Measurements from ENCODE around the gene HIVEP2.

Gene HIVEP2

DNA sequence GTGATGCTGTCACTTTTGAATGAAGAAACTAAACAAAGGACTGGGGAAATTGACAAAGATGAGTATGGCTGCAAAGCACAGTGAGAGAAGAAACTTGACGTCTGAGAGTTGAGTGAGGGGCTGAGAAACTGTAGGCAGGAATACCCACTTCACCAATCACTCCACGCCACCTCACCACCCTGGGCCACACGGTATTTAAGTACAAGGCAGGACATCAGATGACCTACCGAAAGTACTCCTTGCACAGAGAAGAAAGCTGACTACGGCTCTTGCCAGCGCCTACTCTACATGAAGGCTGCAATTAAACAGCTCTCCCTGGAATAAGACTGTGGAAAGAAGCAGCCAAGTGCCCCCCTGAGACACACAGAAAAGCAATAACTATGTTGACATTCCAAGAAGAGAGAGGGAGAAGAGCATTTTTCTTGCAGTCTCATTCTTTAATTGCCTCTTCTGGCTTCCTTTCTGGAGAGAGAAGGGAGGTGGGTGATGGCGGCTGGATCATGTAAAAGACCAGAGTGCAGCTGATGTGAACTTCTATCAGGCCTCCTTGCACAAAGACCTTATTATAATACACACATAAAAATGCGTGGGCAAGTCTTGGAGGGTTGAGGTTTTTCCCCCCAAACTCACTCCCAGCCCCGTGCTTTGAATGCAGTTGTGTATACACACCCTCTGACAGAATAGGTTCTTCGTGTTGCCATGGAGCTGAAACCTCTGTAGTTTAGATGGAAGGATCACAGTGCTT is 44.6 kb downstream of the HIVEP2 start:
- TF ChIP-seq, protein P1, sequence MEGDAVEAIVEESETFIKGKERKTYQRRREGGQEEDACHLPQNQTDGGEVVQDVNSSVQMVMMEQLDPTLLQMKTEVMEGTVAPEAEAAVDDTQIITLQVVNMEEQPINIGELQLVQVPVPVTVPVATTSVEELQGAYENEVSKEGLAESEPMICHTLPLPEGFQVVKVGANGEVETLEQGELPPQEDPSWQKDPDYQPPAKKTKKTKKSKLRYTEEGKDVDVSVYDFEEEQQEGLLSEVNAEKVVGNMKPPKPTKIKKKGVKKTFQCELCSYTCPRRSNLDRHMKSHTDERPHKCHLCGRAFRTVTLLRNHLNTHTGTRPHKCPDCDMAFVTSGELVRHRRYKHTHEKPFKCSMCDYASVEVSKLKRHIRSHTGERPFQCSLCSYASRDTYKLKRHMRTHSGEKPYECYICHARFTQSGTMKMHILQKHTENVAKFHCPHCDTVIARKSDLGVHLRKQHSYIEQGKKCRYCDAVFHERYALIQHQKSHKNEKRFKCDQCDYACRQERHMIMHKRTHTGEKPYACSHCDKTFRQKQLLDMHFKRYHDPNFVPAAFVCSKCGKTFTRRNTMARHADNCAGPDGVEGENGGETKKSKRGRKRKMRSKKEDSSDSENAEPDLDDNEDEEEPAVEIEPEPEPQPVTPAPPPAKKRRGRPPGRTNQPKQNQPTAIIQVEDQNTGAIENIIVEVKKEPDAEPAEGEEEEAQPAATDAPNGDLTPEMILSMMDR (IDR thresholded peaks at IDR 0.05), result no peak
- no peak overlapping the region for H3K9ac ChIP-seq
- H3K79me2 ChIP-seq, result peaks cover 16% of the 10 kb centered on the region
- H3K4me3 ChIP-seq (ENCODE audit: low read depth, low read length), result no peak overlapping the region
- no peaks in the 10 kb centered on the region for H3K27me3 ChIP-seq (ENCODE audit: control insufficient read depth, insufficient read depth, low read length)
- no peaks in the 10 kb centered on the region for H3K4me1 ChIP-seq
- no peaks in the 10 kb centered on the region for H3K9me3 ChIP-seq (ENCODE audit: control insufficient read depth, low read length)
- no peak overlapping the region for H3K27ac ChIP-seq
- no peak overlapping the region for H3K4me2 ChIP-seq (ENCODE audit: low read length)
- H2AFZ ChIP-seq, result no peak overlapping the region
- no peaks in the 10 kb centered on the region for H3K36me3 ChIP-seq (ENCODE audit: control insufficient read depth, insufficient read depth, low read length)

DNA sequence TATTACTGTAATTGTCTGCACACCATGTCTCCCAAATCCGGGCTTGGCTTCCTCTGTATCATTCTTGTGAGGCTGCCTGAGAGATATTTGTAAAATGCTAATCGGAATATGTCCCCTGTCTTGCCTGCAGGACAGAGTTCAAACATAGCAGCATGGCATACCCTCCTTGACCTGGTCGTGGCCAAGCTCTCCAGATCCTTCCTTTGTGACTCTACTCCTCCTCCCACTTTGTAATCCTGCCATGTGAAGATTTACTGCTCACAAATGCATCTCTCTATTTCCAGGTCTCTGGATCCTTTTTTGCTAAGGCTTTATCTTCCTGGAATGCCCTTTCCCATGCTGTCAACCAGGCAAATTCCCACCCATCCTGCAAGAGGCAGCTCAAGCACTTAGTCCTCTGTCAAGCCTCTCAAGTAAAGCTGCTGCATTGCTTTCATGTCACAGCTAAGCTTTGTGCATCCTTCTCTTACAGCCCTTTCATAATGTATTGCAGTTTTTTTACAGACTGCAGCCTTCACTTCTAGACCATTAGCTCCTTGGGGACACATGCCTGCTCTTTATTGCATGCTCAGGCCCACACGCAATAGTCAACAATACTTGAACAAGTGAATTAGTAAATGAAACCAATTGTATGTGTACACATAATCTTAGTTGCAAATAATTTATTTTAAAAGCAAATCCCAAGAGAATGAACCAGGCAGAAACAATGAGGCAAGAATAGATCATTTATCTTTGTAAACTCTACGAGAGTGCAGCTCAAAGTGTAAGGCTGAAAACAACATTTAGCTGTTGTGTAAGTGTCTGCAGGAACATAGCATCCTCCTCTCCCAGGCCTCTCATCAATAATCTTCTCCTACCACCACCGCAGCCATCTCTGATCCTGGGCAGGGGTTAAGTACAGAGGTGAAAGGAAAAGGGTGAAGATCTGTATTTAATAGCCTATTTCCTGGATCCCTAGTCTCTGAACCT is 45.8 kb downstream of the HIVEP2 start:
- Histone ChIP-seq H2AFZ (no peak overlapping the region), H3K4me2 (ENCODE audit: low read length) (no peak overlapping the region), H3K4me3 (ENCODE audit: low read depth, low read length) (no peak overlapping the region), H3K27ac (no peak overlapping the region), H3K27me3 (ENCODE audit: control insufficient read depth, insufficient read depth, low read length) (no peaks in the 10 kb centered on the region), H3K36me3 (ENCODE audit: control insufficient read depth, insufficient read depth, low read length) (no peaks in the 10 kb centered on the region), H3K79me2 (peaks cover 16% of the 10 kb centered on the region), H3K4me1 (no peaks in the 10 kb centered on the region), H3K9me3 (ENCODE audit: control insufficient read depth, low read length) (no peaks in the 10 kb centered on the region), H3K9ac (no peak overlapping the region)
- TF ChIP-seq, protein P1 (IDR thresholded peaks at IDR 0.05), result no peak

DNA sequence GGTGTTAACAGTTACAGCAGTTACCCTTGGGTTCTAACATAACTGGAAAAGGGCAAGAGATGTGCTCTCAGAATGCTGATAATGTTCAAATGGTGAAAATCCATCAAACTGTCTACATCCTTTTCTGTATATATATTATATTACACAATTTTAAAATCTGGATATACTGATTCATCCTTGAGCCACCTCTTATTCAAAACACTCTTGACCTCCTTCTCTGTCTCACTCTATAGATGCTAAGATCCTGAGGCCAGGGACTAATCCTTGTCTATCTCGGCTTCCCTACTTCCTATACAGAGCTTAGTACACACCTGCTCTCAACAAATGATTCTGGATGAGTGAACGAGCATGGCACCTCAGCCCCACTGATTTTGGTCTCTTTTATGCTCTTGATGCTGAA is 47.3 kb downstream of the HIVEP2 start:
- peaks cover 16% of the 10 kb centered on the region for H3K79me2 ChIP-seq
- no peaks in the 10 kb centered on the region for H3K36me3 ChIP-seq (ENCODE audit: control insufficient read depth, insufficient read depth, low read length)
- TF ChIP-seq, protein P1 (IDR thresholded peaks at IDR 0.05), result no peak

DNA sequence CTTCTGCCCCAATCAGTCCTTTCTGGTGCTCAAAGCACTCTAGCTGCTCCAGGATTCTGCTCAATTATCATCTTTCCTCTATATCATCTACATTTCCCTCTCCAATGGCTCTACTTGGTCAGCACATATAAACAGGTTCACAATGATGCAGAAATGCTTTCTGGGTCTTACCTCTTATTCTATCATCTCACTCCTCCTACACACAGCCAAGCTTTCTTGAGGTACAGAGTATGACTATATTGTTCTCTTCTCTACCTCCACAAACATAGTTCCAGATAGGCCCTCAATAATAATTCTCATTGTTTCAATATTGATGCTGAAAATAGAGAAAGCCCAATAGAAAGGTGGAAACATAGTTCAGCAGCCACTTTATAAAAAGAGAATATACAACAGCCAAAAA is 48.2 kb downstream of the HIVEP2 start:
- TF ChIP-seq, protein P1 (IDR thresholded peaks at IDR 0.05), result no peak
- Histone ChIP-seq H3K36me3 (ENCODE audit: control insufficient read depth, insufficient read depth, low read length) (no peaks in the 10 kb centered on the region), H3K9me3 (ENCODE audit: control insufficient read depth, low read length) (no peaks in the 10 kb centered on the region), H3K4me1 (peaks cover 10% of the 10 kb centered on the region), H3K9ac (no peak overlapping the region), H3K27me3 (ENCODE audit: control insufficient read depth, insufficient read depth, low read length) (no peaks in the 10 kb centered on the region), H3K27ac (no peak overlapping the region), H2AFZ (no peak overlapping the region), H3K4me2 (ENCODE audit: low read length) (no peak overlapping the region), H3K79me2 (peaks cover 15% of the 10 kb centered on the region), H3K4me3 (ENCODE audit: low read depth, low read length) (no peak overlapping the region)

More for the DNA sequence above, 47.3 kb downstream of the HIVEP2 start:
- H3K27ac ChIP-seq, result no peak overlapping the region
- peaks cover 4% of the 10 kb centered on the region for H3K4me1 ChIP-seq
- H3K4me2 ChIP-seq (ENCODE audit: low read length), result no peak overlapping the region
- H3K4me3 ChIP-seq (ENCODE audit: low read depth, low read length), result no peak overlapping the region
- H3K9ac ChIP-seq, result no peak overlapping the region
- H2AFZ ChIP-seq, result no peak overlapping the region
- no peaks in the 10 kb centered on the region for H3K27me3 ChIP-seq (ENCODE audit: control insufficient read depth, insufficient read depth, low read length)
- H3K9me3 ChIP-seq (ENCODE audit: control insufficient read depth, low read length), result no peaks in the 10 kb centered on the region

Data from parathyroid adenoma (tissue), 2 donors.